Measurements from ENCODE around the gene UBR7. TPM values are rescaled to one million over a fixed set of nuclear protein-coding genes. Genes with fewer than 3 reads are reported as not detected.
A peak's percentile ranks its signal among the peaks of the same experiment; 100 is the strongest.
"Not testable (repeated sequence)": the region's sequence is repeated elsewhere in the genome, so short reads cannot be mapped to it uniquely, and the experiment has no call there.

UBR7 gene
- total RNA-seq, 1 experiment from 2014 or later, result 28.9 TPM

GRCh38 chr14:93161411-93161940 lies 45.6 kb upstream of the UBR7 start:
- ATAC-seq, result no peak
- no peaks in the 10 kb centered on the region for H3K9me3 Mint-ChIP-seq
- peak overlapping the region; percentile 81; the same call in 1 of the 2 replicates for H3K27ac Mint-ChIP-seq
- TF ChIP-seq ZNF671 (CRISPR knock-in tag; IDR thresholded peaks at IDR 0.05) (no peak), USF2 (CRISPR knock-in tag; IDR thresholded peaks at IDR 0.05) (no peak)
- DNase-seq (ENCODE audit: low spot score), result no peak
- peaks cover 4% of the 10 kb centered on the region for H3K4me1 Mint-ChIP-seq
- POLR2A ChIA-PET, result no interaction called here
- peaks cover 3% of the 10 kb centered on the region; the same call in 1 of the 2 replicates for H3K27me3 Mint-ChIP-seq (ENCODE audit: low read depth)
- no peak overlapping the region for H3K4me3 Mint-ChIP-seq
- CTCF ChIA-PET, result interaction anchor here (0.8 to 3.0 kb wide), 11 partner anchors 8 to 232 kb away, joined by 3 to 28 read pairs (median 5); partner anchors contain the start of genes LYSET and MOAP1
- H3K36me3 Mint-ChIP-seq, result no peaks in the 10 kb centered on the region

- POLR2A ChIA-PET, result no interaction called here
These were observed 43.5 kb upstream of the UBR7 start for GRCh38 chr14:93163564-93163963.

GRCh38 chr14:93165271-93166265 lies 41.5 kb upstream of the UBR7 start:
- CTCF ChIA-PET; H3K9me3 Mint-ChIP-seq; H3K27ac Mint-ChIP-seq; H3K27me3 Mint-ChIP-seq (ENCODE audit: low read depth); H3K36me3 Mint-ChIP-seq; H3K4me3 Mint-ChIP-seq; H3K4me1 Mint-ChIP-seq; ATAC-seq; DNase-seq (ENCODE audit: low spot score); POLR2A ChIA-PET: not testable (repeated sequence)

More at GRCh38 chr14:93163564-93163963, 43.5 kb upstream of the UBR7 start:
- CTCF ChIA-PET, result no interaction called here
- Mint-ChIP-seq H3K4me1 (peaks cover 4% of the 10 kb centered on the region), H3K27ac (no peak overlapping the region), H3K36me3 (no peaks in the 10 kb centered on the region), H3K27me3 (ENCODE audit: low read depth) (peaks cover 3% of the 10 kb centered on the region; the same call in 1 of the 2 replicates), H3K9me3 (no peaks in the 10 kb centered on the region), H3K4me3 (no peak overlapping the region)
- DNase-seq (ENCODE audit: low spot score) (no peak), ATAC-seq (no peak)
- TF ChIP-seq CTCF (IDR thresholded peaks at IDR 0.05), result no peak
- no peak for TF ChIP-seq MAX (CRISPR knock-in tag; IDR thresholded peaks at IDR 0.05)
- no peak for TF ChIP-seq CDX4 (CRISPR knock-in tag; IDR thresholded peaks at IDR 0.05; ENCODE audit: borderline replicate concordance)
- TF ChIP-seq FOXJ3 (CRISPR knock-in tag; IDR thresholded peaks at IDR 0.05; ENCODE audit: borderline replicate concordance), result no peak
- TF ChIP-seq GABPB1 (CRISPR knock-in tag; IDR thresholded peaks at IDR 0.05), result no peak
- no peak for TF ChIP-seq E2F5 (CRISPR knock-in tag; IDR thresholded peaks at IDR 0.05)
- TF ChIP-seq GTF2I (CRISPR knock-in tag; conservative IDR thresholded peaks at IDR 0.05), result no peak
- no peak for TF ChIP-seq PREB (CRISPR knock-in tag; IDR thresholded peaks at IDR 0.05; ENCODE audit: borderline replicate concordance)
- no peak for TF ChIP-seq ZNF263 (CRISPR knock-in tag; IDR thresholded peaks at IDR 0.05; ENCODE audit: low read depth)
